ENCODE measurements around the gene SNTA1.
"Not testable (repeated sequence)": the region's sequence is repeated elsewhere in the genome, so short reads cannot be mapped to it uniquely, and the experiment has no call there.

Gene SNTA1

GRCh38 chr20:33391722-33392415 is 51.7 kb downstream of the SNTA1 start:
- DNase-seq = no peak

- DNase-seq = not testable (repeated sequence)
Observed at GRCh38 chr20:33389326-33389725, 54.2 kb downstream of the SNTA1 start.

- DNase-seq = no peak
Observed at GRCh38 chr20:33388268-33388667, 55.3 kb downstream of the SNTA1 start.

GRCh38 chr20:33387177-33387576 is 56.4 kb downstream of the SNTA1 start:
- no peak for DNase-seq

- no peak for DNase-seq
Observed at GRCh38 chr20:33386673-33387072, 56.9 kb downstream of the SNTA1 start.

- DNase-seq = no peak
Observed at GRCh38 chr20:33377366-33377765, 66.2 kb downstream of the SNTA1 start.

- no peak for DNase-seq
Observed at GRCh38 chr20:33373735-33374605, 69.6 kb downstream of the SNTA1 start.

GRCh38 chr20:33372993-33373441 is 70.5 kb downstream of the SNTA1 start:
- DNase-seq = no peak

- peak; percentile 6 to 54 for DNase-seq
Observed at GRCh38 chr20:33370291-33370690, 73.3 kb downstream of the SNTA1 start.

- no peak for DNase-seq
Observed at GRCh38 chr20:33362898-33363297, 80.7 kb downstream of the SNTA1 start.

- DNase-seq = no peak
Observed at GRCh38 chr20:33359399-33360261, 83.9 kb downstream of the SNTA1 start.

Measured in stimulated activated CD4-positive, alpha-beta T cell treated with anti-CD3 and anti-CD28 coated beads, Interleukin-4, amount 100 ng/mL, for 4 hours (primary cell).